ENCODE data around the gene CFAP73.
"Not testable (repeated sequence)": the region's sequence is repeated elsewhere in the genome, so short reads cannot be mapped to it uniquely, and the experiment has no call there.

CFAP73 gene

GRCh38 chr12:113112043-113112899 is 37.3 kb upstream of the CFAP73 start:
- in situ Hi-C loops (cut with MboI; ENCODE audit: low pct_unique_long_range_greater_than_20kb, low sequenced_read_pairs, unreplicated experiment) = no loop called here
- no peak for TF ChIP-seq CTCF (IDR thresholded peaks at IDR 0.05; ENCODE audit: extremely low read depth, insufficient read depth, missing control alignments)

GRCh38 chr12:113113397-113113796 is 36.1 kb upstream of the CFAP73 start:
- no peak for DNase-seq (ENCODE audit: low spot score)
- in situ Hi-C loops (cut with MboI; ENCODE audit: low pct_unique_long_range_greater_than_20kb, low sequenced_read_pairs, unreplicated experiment) = no loop called here
- TF ChIP-seq CTCF (IDR thresholded peaks at IDR 0.05; ENCODE audit: extremely low read depth, insufficient read depth, missing control alignments) = no peak

More at GRCh38 chr12:113112043-113112899, 37.3 kb upstream of the CFAP73 start:
- DNase-seq (ENCODE audit: low spot score) = no peak

- no peak for TF ChIP-seq CTCF (IDR thresholded peaks at IDR 0.05; ENCODE audit: extremely low read depth, insufficient read depth, missing control alignments)
- no peak for DNase-seq (ENCODE audit: low spot score)
- in situ Hi-C loops (cut with MboI; ENCODE audit: low pct_unique_long_range_greater_than_20kb, low sequenced_read_pairs, unreplicated experiment) = no loop called here
Observed at GRCh38 chr12:113114447-113115178, 34.9 kb upstream of the CFAP73 start.

- DNase-seq (ENCODE audit: low spot score) = no peak
- TF ChIP-seq CTCF (IDR thresholded peaks at IDR 0.05; ENCODE audit: extremely low read depth, insufficient read depth, missing control alignments) = no peak
- in situ Hi-C loops (cut with MboI; ENCODE audit: low pct_unique_long_range_greater_than_20kb, low sequenced_read_pairs, unreplicated experiment) = no loop called here
Observed at GRCh38 chr12:113115455-113116126, 33.9 kb upstream of the CFAP73 start.

GRCh38 chr12:113116875-113117274 is 32.6 kb upstream of the CFAP73 start:
- no peak for TF ChIP-seq CTCF (IDR thresholded peaks at IDR 0.05; ENCODE audit: extremely low read depth, insufficient read depth, missing control alignments)
- DNase-seq (ENCODE audit: low spot score) = no peak
- in situ Hi-C loops (cut with MboI; ENCODE audit: low pct_unique_long_range_greater_than_20kb, low sequenced_read_pairs, unreplicated experiment) = no loop called here

GRCh38 chr12:113117684-113118083 is 31.8 kb upstream of the CFAP73 start:
- DNase-seq (ENCODE audit: low spot score); in situ Hi-C loops (cut with MboI; ENCODE audit: low pct_unique_long_range_greater_than_20kb, low sequenced_read_pairs, unreplicated experiment): not testable (repeated sequence)

Data from GM13977 (cell line).